ENCODE measurements around the gene BNIPL. TPM values are rescaled to one million over a fixed set of nuclear protein-coding genes. Genes with fewer than 3 reads are reported as not detected.
A peak's percentile ranks its signal among the peaks of the same experiment; 100 is the strongest.

BNIPL gene
- total RNA-seq, 6 experiments from 2014 or later = 0.12 to 0.76 (median 0.42) TPM; not detected in 1

- ATAC-seq (peak in 1 of 4 donors; percentile 8), DNase-seq (peak in 1 of 3 donors; percentile 7)
- Histone ChIP-seq H3K4me3 (no peak overlapping the region), H3K4me1 (no peaks in the 10 kb centered on the region), H3K9me3 (no peaks in the 10 kb centered on the region), H3K27me3 (no peaks in the 10 kb centered on the region), H3K36me3 (peaks cover 0 to 42% (median 13%) of the 10 kb centered on the region in 4 donors), H3K27ac (peak overlapping the region in 1 of 3 donors; percentile 5)
- WGBS (ENCODE audit: insufficient coverage, low coverage, low lambda C conversion rate, missing lambda C conversion rate) = 40% methylated on average over 4 of the region's 4 CpGs
- intact Hi-C loops (cut with DNase I) = loop anchor here in 1 of 2 donors (10.0 kb wide), 1 partner anchor 71 kb away; the partner anchor contains the start of gene SETDB1
- TF ChIP-seq, protein P1, sequence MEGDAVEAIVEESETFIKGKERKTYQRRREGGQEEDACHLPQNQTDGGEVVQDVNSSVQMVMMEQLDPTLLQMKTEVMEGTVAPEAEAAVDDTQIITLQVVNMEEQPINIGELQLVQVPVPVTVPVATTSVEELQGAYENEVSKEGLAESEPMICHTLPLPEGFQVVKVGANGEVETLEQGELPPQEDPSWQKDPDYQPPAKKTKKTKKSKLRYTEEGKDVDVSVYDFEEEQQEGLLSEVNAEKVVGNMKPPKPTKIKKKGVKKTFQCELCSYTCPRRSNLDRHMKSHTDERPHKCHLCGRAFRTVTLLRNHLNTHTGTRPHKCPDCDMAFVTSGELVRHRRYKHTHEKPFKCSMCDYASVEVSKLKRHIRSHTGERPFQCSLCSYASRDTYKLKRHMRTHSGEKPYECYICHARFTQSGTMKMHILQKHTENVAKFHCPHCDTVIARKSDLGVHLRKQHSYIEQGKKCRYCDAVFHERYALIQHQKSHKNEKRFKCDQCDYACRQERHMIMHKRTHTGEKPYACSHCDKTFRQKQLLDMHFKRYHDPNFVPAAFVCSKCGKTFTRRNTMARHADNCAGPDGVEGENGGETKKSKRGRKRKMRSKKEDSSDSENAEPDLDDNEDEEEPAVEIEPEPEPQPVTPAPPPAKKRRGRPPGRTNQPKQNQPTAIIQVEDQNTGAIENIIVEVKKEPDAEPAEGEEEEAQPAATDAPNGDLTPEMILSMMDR (IDR thresholded peaks at IDR 0.05) = no peak
- no peak for TF ChIP-seq POLR2A (IDR thresholded peaks at IDR 0.05)
Observed at GRCh38 chr1:150995460-150995859, 40.9 kb upstream of the BNIPL start.

GRCh38 chr1:150995896-150996295 lies 40.5 kb upstream of the BNIPL start:
- ATAC-seq (peak; percentile 70 to 83 (median 73)), DNase-seq (peak in 1 of 3 donors; percentile 45)
- intact Hi-C loops (cut with DNase I) = loop anchor here in 1 of 2 donors (10.0 kb wide), 1 partner anchor 71 kb away; the partner anchor contains the start of gene SETDB1
- H3K4me3 ChIP-seq = no peak overlapping the region
- H3K4me1 ChIP-seq = no peaks in the 10 kb centered on the region
- 23% methylated on average over 9 of the region's 9 CpGs for WGBS (ENCODE audit: insufficient coverage, low coverage, low lambda C conversion rate, missing lambda C conversion rate)
- H3K9me3 ChIP-seq = no peaks in the 10 kb centered on the region
- no peak for TF ChIP-seq POLR2A (IDR thresholded peaks at IDR 0.05)
- TF ChIP-seq, protein P1 (IDR thresholded peaks at IDR 0.05) = peak; percentile 77 to 84 (median 82)
- H3K27ac ChIP-seq = peak overlapping the region in 1 of 3 donors; percentile 5
- no peaks in the 10 kb centered on the region for H3K27me3 ChIP-seq
- H3K36me3 ChIP-seq = peaks cover 0 to 42% (median 13%) of the 10 kb centered on the region in 4 donors

- intact Hi-C loops (cut with DNase I) = loop anchor here in 1 of 2 donors (10.0 kb wide), 1 partner anchor 72 kb away; the partner anchor contains the start of gene SETDB1
- TF ChIP-seq, protein P1 (IDR thresholded peaks at IDR 0.05) = no peak
- TF ChIP-seq POLR2A (IDR thresholded peaks at IDR 0.05) = no peak
- Histone ChIP-seq H3K4me1 (no peaks in the 10 kb centered on the region), H3K36me3 (peaks cover 0 to 42% (median 13%) of the 10 kb centered on the region in 4 donors), H3K27me3 (no peaks in the 10 kb centered on the region), H3K27ac (no peak overlapping the region), H3K4me3 (no peak overlapping the region), H3K9me3 (no peaks in the 10 kb centered on the region)
- ATAC-seq (no peak), DNase-seq (no peak)
- WGBS (ENCODE audit: insufficient coverage, low coverage, low lambda C conversion rate, missing lambda C conversion rate) = 94% methylated on average over 8 of the region's 20 CpGs
Observed at GRCh38 chr1:150997126-150997872, 39.1 kb upstream of the BNIPL start.

- Histone ChIP-seq H3K9me3 (no peaks in the 10 kb centered on the region), H3K36me3 (peaks cover 0 to 42% (median 13%) of the 10 kb centered on the region in 4 donors), H3K27me3 (no peaks in the 10 kb centered on the region), H3K4me3 (no peak overlapping the region), H3K27ac (no peak overlapping the region), H3K4me1 (peaks cover 0 to 6% (median under 1%) of the 10 kb centered on the region in 4 donors)
- no peak for DNase-seq
- intact Hi-C loops (cut with DNase I) = loop anchor here in 1 of 2 donors (10.0 kb wide), 1 partner anchor 73 kb away; the partner anchor contains the start of gene SETDB1
- ATAC-seq = no peak
- 0% methylated on average over 1 of the region's 5 CpGs for WGBS (ENCODE audit: insufficient coverage, low coverage, low lambda C conversion rate, missing lambda C conversion rate)
- TF ChIP-seq, protein P1 (IDR thresholded peaks at IDR 0.05) = no peak
- TF ChIP-seq POLR2A (IDR thresholded peaks at IDR 0.05) = no peak
Observed at GRCh38 chr1:150997949-150998348, 38.4 kb upstream of the BNIPL start.
